B cell (primary cell): Measurements from ENCODE around the gene GMPPB. TPM values are rescaled to one million over a fixed set of nuclear protein-coding genes. Genes with fewer than 3 reads are reported as not detected.
"Not testable (repeated sequence)": the region's sequence is repeated elsewhere in the genome, so short reads cannot be mapped to it uniquely, and the experiment has no call there.

Experiments
- ATAC-seq: fragments of 200-7000 bp; cut with Tn5 transposase; one replicate; pipeline ENCODE4 v1.10.0; 2021; ENCODE audit warnings: low read depth, mild to moderate bottlenecking, moderate number of reproducible peaks, moderate library complexity
- CTCF ChIA-PET: fragments of 350-600 bp; sonication (Branson Sonifier 250); formaldehyde crosslinking; loops from one replicate; lab custom pipeline; 2021; ENCODE audit warnings: antibody characterized with exemption, inconsistent platforms; lab: Charles Lee
- POLR2A ChIA-PET: fragments of 350-600 bp; sonication (Branson Sonifier 250); formaldehyde crosslinking; loops from one replicate; lab custom pipeline; 2021; ENCODE audit warnings: antibody characterized with exemption; lab: Charles Lee
- DNase-seq: peaks from one replicate; pipeline ENCODE4 v3.0.0; 2013
- H2AFZ ChIP-seq: 2 replicates; pipeline ENCODE4 v1.6.1; 2012; ENCODE audit warnings: mild to moderate bottlenecking, low read depth, low read length; ENCODE audit not compliant: insufficient read depth, poor library complexity, severe bottlenecking
- H3K27ac ChIP-seq, 2 donors: 1 replicate in 1 of 2; 2 replicates in 1 of 2; pipeline ENCODE4 v1.5.1; 2012 to 2013; ENCODE audit warnings: low read length in 2 of 2, mild to moderate bottlenecking in 2 of 2, moderate library complexity in 1 of 2
- H3K27me3 ChIP-seq, 4 experiments: fragments of 200-600 bp in 1 of 4; sonication (generic) in 1 of 4; replicated peaks in 1 of 4; 1 replicate in 2 of 4; 2 replicates in 2 of 4; pipeline versions ENCODE4 v1.6.1 to v1.7.0; 2013 to 2016; ENCODE audit warnings: low read length in 3 of 4, mild to moderate bottlenecking in 2 of 4, mixed read lengths in 1 of 4, moderate library complexity in 1 of 4; ENCODE audit not compliant: insufficient read depth in 4 of 4, control insufficient read depth in 3 of 4; ENCODE audit errors: control extremely low read depth in 1 of 4
- H3K36me3 ChIP-seq, 2 experiments: replicated peaks in 1 of 2; 1 replicate in 1 of 2; 2 replicates in 1 of 2; pipeline versions ENCODE4 v1.6.1 to v1.7.1; 2013; ENCODE audit warnings: low read length in 1 of 2; ENCODE audit not compliant: insufficient read depth in 2 of 2, control insufficient read depth in 1 of 2; ENCODE audit errors: control extremely low read depth in 1 of 2, extremely low read depth in 1 of 2
- H3K4me1 ChIP-seq, 2 donors: fragments of 200-600 bp in 1 of 2; sonication (generic) in 1 of 2; 1 replicate in 1 of 2; 2 replicates in 1 of 2; pipeline versions ENCODE4 v1.5.1 to v1.6.1; 2013 to 2017; ENCODE audit warnings: low read length in 2 of 2; ENCODE audit not compliant: control insufficient read depth in 2 of 2, insufficient read depth in 2 of 2
- H3K4me2 ChIP-seq: replicated peaks from 2 replicates; pipeline ENCODE3; 2012; ENCODE audit warnings: mild to moderate bottlenecking, low read depth, low read length; ENCODE audit not compliant: poor library complexity, severe bottlenecking
- H3K4me3 ChIP-seq, 5 experiments: fragments of 200-600 bp in 1 of 5; sonication (generic) in 1 of 5; 1 replicate in 3 of 5; 2 replicates in 2 of 5; pipeline versions ENCODE4 v1.5.1 to v1.7.0; 2011 to 2016; ENCODE audit warnings: low read length in 4 of 5, mild to moderate bottlenecking in 4 of 5, low read depth in 2 of 5, control low read depth in 1 of 5, moderate library complexity in 1 of 5; ENCODE audit not compliant: insufficient read depth in 1 of 5; ENCODE audit errors: control extremely low read depth in 1 of 5, extremely low read depth in 1 of 5
- H3K79me2 ChIP-seq: fragments of 200-600 bp; sonication (generic); one replicate; pipeline ENCODE4 v1.6.0; 2016; ENCODE audit warnings: low read length; ENCODE audit not compliant: control insufficient read depth, insufficient read depth
- H3K9ac ChIP-seq: fragments of 200-600 bp; sonication (generic); 2 replicates; pipeline ENCODE4 v1.6.1; 2017; ENCODE audit warnings: mild to moderate bottlenecking, low read length, moderate library complexity
- H3K9me3 ChIP-seq, 3 donors: one replicate each; pipeline versions ENCODE4 v1.6.1 to v1.7.1; 2013; ENCODE audit warnings: low read length in 2 of 3; ENCODE audit not compliant: control insufficient read depth in 2 of 3, insufficient read depth in 1 of 3; ENCODE audit errors: control extremely low read depth in 1 of 3
- H4K20me1 ChIP-seq: 2 replicates; pipeline ENCODE4 v1.6.0; 2012; ENCODE audit warnings: mild to moderate bottlenecking, low read length; ENCODE audit not compliant: insufficient read depth, control insufficient read depth, poor library complexity, severe bottlenecking
- H3K27ac Mint-ChIP-seq: one replicate; pipeline ENCODE4 v1.8.0; 2021; ENCODE audit warnings: mixed read lengths
- H3K27me3 Mint-ChIP-seq: one replicate; pipeline ENCODE4 v1.8.0; 2021; ENCODE audit warnings: mixed read lengths
- H3K4me1 Mint-ChIP-seq: one replicate; pipeline ENCODE4 v1.8.0; 2021; ENCODE audit warnings: mixed read lengths
- H3K4me3 Mint-ChIP-seq: one replicate; pipeline ENCODE4 v1.8.0; 2021; ENCODE audit warnings: mixed read lengths
- H3K9me3 Mint-ChIP-seq: one replicate; pipeline ENCODE4 v1.8.0; 2022; ENCODE audit warnings: mixed read lengths; ENCODE audit not compliant: insufficient read depth
- WGBS: methylation state at CpG from one replicate; pipeline ENCODE4 v1.1.5; 2013; ENCODE audit warnings: missing lambda C conversion rate; ENCODE audit not compliant: insufficient coverage; 5-methylcytosine and 5-hydroxymethylcytosine counted together
- intact Hi-C: fragments of 100-400 bp; cut with micrococcal nuclease; formaldehyde crosslinking; loops from one replicate; pipeline ENCODE4 v1.10.0; 2022
- polyA plus RNA-seq: library from polyadenylated mRNA; depleted of rRNA; stranded (reverse); fragments of >200 nt; gene quantifications from 2 replicates; pipeline ENCODE4 v1.2.3, GENCODE V29; 2012
- total RNA-seq, 2 donors: library from RNA; stranded (reverse); fragments of 120-200 nt in 1 of 2; gene quantifications; 1 replicate in 1 of 2; 2 replicates in 1 of 2; pipeline versions ENCODE4 v1.2.3 to v1.2.4, GENCODE V29; 2013 to 2022

The GMPPB gene
- total and polyA plus RNA-seq, 2 donors (not counting 1 experiment from before 2014, with no cell fraction given) = 31.4 to 32.5 TPM

GRCh38 chr3:49688338-49689045 lies 35.3 kb downstream of the GMPPB start:
- Histone ChIP-seq H3K4me1 (peaks cover 16 to 38% of the 10 kb centered on the region in 2 donors), H3K27ac (peak overlapping the region; percentile 54 to 78), H3K4me3 (peak overlapping the region in 4 of 5 experiments; percentile 88 to 99 (median 93)), H2AFZ (peak overlapping the region; percentile 82), H3K4me2 (peak overlapping the region; percentile 83), H3K79me2 (peaks cover 23% of the 10 kb centered on the region), H3K27me3 (peaks cover 0 to 13% (median 0%) of the 10 kb centered on the region in 4 experiments), H3K9ac (peak overlapping the region; percentile 97)
- H3K27ac Mint-ChIP-seq = peak overlapping the region; percentile 95
- ATAC-seq, H3K27me3 Mint-ChIP-seq, H3K9me3 Mint-ChIP-seq, H3K9me3 ChIP-seq, CTCF ChIA-PET, H3K36me3 ChIP-seq, H4K20me1 ChIP-seq: not testable (repeated sequence)
- intact Hi-C loops = loop anchor here (1.0 kb wide), 1 partner anchor 14 kb away; the partner anchor contains the start of gene APEH
- peaks cover 40% of the 10 kb centered on the region for H3K4me1 Mint-ChIP-seq
- WGBS = 92% methylated on average over 2 of the region's 7 CpGs
- H3K4me3 Mint-ChIP-seq = peak overlapping the region; percentile 97
- peak; percentile 47 for DNase-seq
- POLR2A ChIA-PET = interaction anchor here (0.9 kb wide), 1 partner anchor 258 kb away, joined by 6 read pairs; no protein-coding TSS in a partner anchor

GRCh38 chr3:49687424-49687795 lies 36.3 kb downstream of the GMPPB start:
- H3K9me3 Mint-ChIP-seq, intact Hi-C loops, DNase-seq, H2AFZ ChIP-seq, POLR2A ChIA-PET, H3K27ac ChIP-seq, H3K9ac ChIP-seq, H3K4me2 ChIP-seq, ATAC-seq, H3K27me3 Mint-ChIP-seq, H3K4me3 ChIP-seq, CTCF ChIA-PET, H3K27ac Mint-ChIP-seq, H4K20me1 ChIP-seq, H3K9me3 ChIP-seq: not testable (repeated sequence)
- Histone ChIP-seq H3K27me3 (peaks cover 0 to 13% (median 0%) of the 10 kb centered on the region in 4 experiments), H3K79me2 (peaks cover 21% of the 10 kb centered on the region), H3K4me1 (peaks cover 16 to 38% of the 10 kb centered on the region in 2 donors), H3K36me3 (peaks cover 0 to 10% of the 10 kb centered on the region in 2 experiments)
- 97% methylated on average over 11 of the region's 12 CpGs for WGBS
- Mint-ChIP-seq H3K4me3 (peak overlapping the region; percentile 97), H3K4me1 (peaks cover 38% of the 10 kb centered on the region)

GRCh38 chr3:49686769-49687423 lies 36.9 kb downstream of the GMPPB start:
- Histone ChIP-seq H2AFZ (peak overlapping the region; percentile 64), H3K4me1 (peaks cover 16 to 38% of the 10 kb centered on the region in 2 donors), H3K27me3 (peaks cover 0 to 13% (median 0%) of the 10 kb centered on the region in 4 experiments), H3K36me3 (peaks cover 0 to 16% of the 10 kb centered on the region in 2 experiments), H3K79me2 (peaks cover 21% of the 10 kb centered on the region), H3K4me3 (peak overlapping the region in 4 of 5 experiments; percentile 28 to 57 (median 40)), H3K9ac (peak overlapping the region; percentile 55)
- H3K9me3 ChIP-seq, H3K27ac ChIP-seq, DNase-seq, H3K27me3 Mint-ChIP-seq, intact Hi-C loops, H4K20me1 ChIP-seq, H3K4me2 ChIP-seq, H3K27ac Mint-ChIP-seq, H3K9me3 Mint-ChIP-seq, CTCF ChIA-PET, POLR2A ChIA-PET: not testable (repeated sequence)
- Mint-ChIP-seq H3K4me3 (peak overlapping the region; percentile 97), H3K4me1 (peaks cover 37% of the 10 kb centered on the region)
- WGBS = 19% methylated on average over 42 of the region's 44 CpGs
- peak; percentile 25 for ATAC-seq
